AG09309 (cell line): ENCODE data around the gene ZCCHC24.

Source experiments
- DNase-seq: peaks from one replicate; pipeline ENCODE4 v3.0.0-alpha.2; 2010; ENCODE audit warnings: low read depth
- H3K4me3 ChIP-seq: 2 replicates; pipeline ENCODE4 v1.5.1; 2011; ENCODE audit warnings: mild to moderate bottlenecking, low read depth, low read length, moderate library complexity; ENCODE audit not compliant: control insufficient read depth
- CTCF ChIP-seq: IDR thresholded peaks from 2 replicates; pipeline ENCODE4 v1.5.1; 2011; ENCODE audit warnings: mild to moderate bottlenecking, low read depth, low read length, inconsistent platforms; ENCODE audit not compliant: insufficient read depth, control insufficient read depth; ENCODE audit errors: missing control alignments

ZCCHC24 gene

GRCh38 chr10:79482741-79483140 is 37.3 kb upstream of the ZCCHC24 start:
- DNase-seq = no peak
- no peak overlapping the region for H3K4me3 ChIP-seq
- no peak for TF ChIP-seq CTCF

- no peak for TF ChIP-seq CTCF
- no peak overlapping the region for H3K4me3 ChIP-seq
- DNase-seq = no peak
Measured at GRCh38 chr10:79482304-79482703, 36.9 kb upstream of the ZCCHC24 start.

GRCh38 chr10:79479283-79479909 is 34.0 kb upstream of the ZCCHC24 start:
- DNase-seq = no peak
- H3K4me3 ChIP-seq = no peak overlapping the region

GRCh38 chr10:79477456-79477855 is 32.0 kb upstream of the ZCCHC24 start:
- TF ChIP-seq CTCF = no peak
- DNase-seq = no peak
- H3K4me3 ChIP-seq = no peak overlapping the region

More at GRCh38 chr10:79479283-79479909, 34.0 kb upstream of the ZCCHC24 start:
- no peak for TF ChIP-seq CTCF

GRCh38 chr10:79476645-79477044 is 31.2 kb upstream of the ZCCHC24 start:
- no peak for DNase-seq

GRCh38 chr10:79475877-79476276 is 30.5 kb upstream of the ZCCHC24 start:
- TF ChIP-seq CTCF = no peak
- DNase-seq = no peak
- no peak overlapping the region for H3K4me3 ChIP-seq

More at GRCh38 chr10:79476645-79477044, 31.2 kb upstream of the ZCCHC24 start:
- no peak overlapping the region for H3K4me3 ChIP-seq
- no peak for TF ChIP-seq CTCF

GRCh38 chr10:79475119-79475653 is 29.8 kb upstream of the ZCCHC24 start:
- H3K4me3 ChIP-seq = no peak overlapping the region
- TF ChIP-seq CTCF = no peak
- DNase-seq = no peak
